ENCODE data around the gene PPP1R2B. TPM values are rescaled to one million over a fixed set of nuclear protein-coding genes. Genes with fewer than 3 reads are reported as not detected.
A peak's percentile ranks its signal among the peaks of the same experiment; 100 is the strongest.

PPP1R2B gene
- total RNA-seq, 1 donor from 2014 or later = not detected

- no peak for TF ChIP-seq CTCF (IDR thresholded peaks at IDR 0.05; ENCODE audit: unreplicated experiment)
- no peaks in the 10 kb centered on the region for H3K27me3 Mint-ChIP-seq (ENCODE audit: unreplicated experiment)
- no peak overlapping the region for H3K4me3 Mint-ChIP-seq (ENCODE audit: unreplicated experiment)
- DNase-seq (ENCODE audit: low spot score) = peak; percentile 43
- H3K4me1 Mint-ChIP-seq (ENCODE audit: unreplicated experiment) = peaks cover 7% of the 10 kb centered on the region
- no peaks in the 10 kb centered on the region for H3K9me3 Mint-ChIP-seq (ENCODE audit: unreplicated experiment)
- no peaks in the 10 kb centered on the region for H3K36me3 Mint-ChIP-seq (ENCODE audit: low read depth, unreplicated experiment)
- H3K27ac Mint-ChIP-seq (ENCODE audit: unreplicated experiment) = no peak overlapping the region
Observed at GRCh38 chr5:156815988-156816599, 34.0 kb upstream of the PPP1R2B start.

GRCh38 chr5:156819537-156819936 is 30.6 kb upstream of the PPP1R2B start:
- Mint-ChIP-seq H3K36me3 (ENCODE audit: low read depth, unreplicated experiment) (no peaks in the 10 kb centered on the region), H3K4me3 (ENCODE audit: unreplicated experiment) (no peak overlapping the region), H3K27me3 (ENCODE audit: unreplicated experiment) (no peaks in the 10 kb centered on the region), H3K9me3 (ENCODE audit: unreplicated experiment) (no peaks in the 10 kb centered on the region), H3K4me1 (ENCODE audit: unreplicated experiment) (peaks cover 7% of the 10 kb centered on the region), H3K27ac (ENCODE audit: unreplicated experiment) (no peak overlapping the region)
- DNase-seq (ENCODE audit: low spot score) = no peak
- TF ChIP-seq CTCF (IDR thresholded peaks at IDR 0.05; ENCODE audit: unreplicated experiment) = no peak

GRCh38 chr5:156819967-156820581 is 30.0 kb upstream of the PPP1R2B start:
- Mint-ChIP-seq H3K4me1 (ENCODE audit: unreplicated experiment) (peaks cover 7% of the 10 kb centered on the region), H3K36me3 (ENCODE audit: low read depth, unreplicated experiment) (no peaks in the 10 kb centered on the region), H3K4me3 (ENCODE audit: unreplicated experiment) (no peak overlapping the region), H3K27ac (ENCODE audit: unreplicated experiment) (no peak overlapping the region), H3K9me3 (ENCODE audit: unreplicated experiment) (no peaks in the 10 kb centered on the region), H3K27me3 (ENCODE audit: unreplicated experiment) (no peaks in the 10 kb centered on the region)
- no peak for DNase-seq (ENCODE audit: low spot score)
- TF ChIP-seq CTCF (IDR thresholded peaks at IDR 0.05; ENCODE audit: unreplicated experiment) = no peak

- no peak overlapping the region for H3K4me3 Mint-ChIP-seq (ENCODE audit: unreplicated experiment)
- H3K4me1 Mint-ChIP-seq (ENCODE audit: unreplicated experiment) = no peaks in the 10 kb centered on the region
- no peak for TF ChIP-seq CTCF (IDR thresholded peaks at IDR 0.05; ENCODE audit: unreplicated experiment)
- no peak for DNase-seq (ENCODE audit: low spot score)
- no peaks in the 10 kb centered on the region for H3K27me3 Mint-ChIP-seq (ENCODE audit: unreplicated experiment)
- H3K36me3 Mint-ChIP-seq (ENCODE audit: low read depth, unreplicated experiment) = no peaks in the 10 kb centered on the region
- no peak overlapping the region for H3K27ac Mint-ChIP-seq (ENCODE audit: unreplicated experiment)
- H3K9me3 Mint-ChIP-seq (ENCODE audit: unreplicated experiment) = no peaks in the 10 kb centered on the region
Observed at GRCh38 chr5:156824241-156824640, 25.9 kb upstream of the PPP1R2B start.

GRCh38 chr5:156824800-156825199 is 25.3 kb upstream of the PPP1R2B start:
- H3K36me3 Mint-ChIP-seq (ENCODE audit: low read depth, unreplicated experiment) = no peaks in the 10 kb centered on the region
- no peaks in the 10 kb centered on the region for H3K9me3 Mint-ChIP-seq (ENCODE audit: unreplicated experiment)
- no peak overlapping the region for H3K4me3 Mint-ChIP-seq (ENCODE audit: unreplicated experiment)
- peak; percentile 26 for TF ChIP-seq CTCF (IDR thresholded peaks at IDR 0.05; ENCODE audit: unreplicated experiment)
- H3K27me3 Mint-ChIP-seq (ENCODE audit: unreplicated experiment) = no peaks in the 10 kb centered on the region
- no peaks in the 10 kb centered on the region for H3K4me1 Mint-ChIP-seq (ENCODE audit: unreplicated experiment)
- no peak overlapping the region for H3K27ac Mint-ChIP-seq (ENCODE audit: unreplicated experiment)
- peak; percentile 6 for DNase-seq (ENCODE audit: low spot score)

All from endothelial cell (in vitro differentiated cells).